ENCODE measurements around the gene GTF2A1. TPM values are rescaled to one million over a fixed set of nuclear protein-coding genes. Genes with fewer than 3 reads are reported as not detected.

Gene GTF2A1
- total RNA-seq, 1 donor from 2014 or later, result 9.5 TPM

DNA sequence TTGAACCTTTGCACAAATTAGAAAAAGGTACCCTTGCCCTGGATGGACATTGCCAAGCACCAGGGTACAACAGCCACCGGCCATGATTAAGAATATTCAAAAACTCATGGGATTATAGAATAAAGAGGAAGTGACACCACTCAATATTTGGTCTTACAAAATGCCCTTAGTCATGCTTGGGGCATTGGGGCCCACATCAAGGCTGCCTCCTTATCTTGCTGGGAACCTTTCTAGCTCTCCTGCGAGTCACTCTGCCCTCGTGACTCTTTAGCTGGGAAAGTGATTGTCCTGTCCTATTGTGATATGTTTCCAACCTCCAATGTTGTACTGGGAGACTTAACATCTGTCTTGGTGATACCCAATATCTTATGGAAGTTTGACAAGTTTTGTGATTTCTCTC lies 57.8 kb downstream of the GTF2A1 start:
- TF ChIP-seq, protein P1, sequence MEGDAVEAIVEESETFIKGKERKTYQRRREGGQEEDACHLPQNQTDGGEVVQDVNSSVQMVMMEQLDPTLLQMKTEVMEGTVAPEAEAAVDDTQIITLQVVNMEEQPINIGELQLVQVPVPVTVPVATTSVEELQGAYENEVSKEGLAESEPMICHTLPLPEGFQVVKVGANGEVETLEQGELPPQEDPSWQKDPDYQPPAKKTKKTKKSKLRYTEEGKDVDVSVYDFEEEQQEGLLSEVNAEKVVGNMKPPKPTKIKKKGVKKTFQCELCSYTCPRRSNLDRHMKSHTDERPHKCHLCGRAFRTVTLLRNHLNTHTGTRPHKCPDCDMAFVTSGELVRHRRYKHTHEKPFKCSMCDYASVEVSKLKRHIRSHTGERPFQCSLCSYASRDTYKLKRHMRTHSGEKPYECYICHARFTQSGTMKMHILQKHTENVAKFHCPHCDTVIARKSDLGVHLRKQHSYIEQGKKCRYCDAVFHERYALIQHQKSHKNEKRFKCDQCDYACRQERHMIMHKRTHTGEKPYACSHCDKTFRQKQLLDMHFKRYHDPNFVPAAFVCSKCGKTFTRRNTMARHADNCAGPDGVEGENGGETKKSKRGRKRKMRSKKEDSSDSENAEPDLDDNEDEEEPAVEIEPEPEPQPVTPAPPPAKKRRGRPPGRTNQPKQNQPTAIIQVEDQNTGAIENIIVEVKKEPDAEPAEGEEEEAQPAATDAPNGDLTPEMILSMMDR (conservative IDR thresholded peaks at IDR 0.05; ENCODE audit: low read depth, low read length), result no peak
- no peak overlapping the region for H3K4me3 ChIP-seq (ENCODE audit: low read depth, low read length)
- DNase-seq (ENCODE audit: low read depth), result no peak

DNA sequence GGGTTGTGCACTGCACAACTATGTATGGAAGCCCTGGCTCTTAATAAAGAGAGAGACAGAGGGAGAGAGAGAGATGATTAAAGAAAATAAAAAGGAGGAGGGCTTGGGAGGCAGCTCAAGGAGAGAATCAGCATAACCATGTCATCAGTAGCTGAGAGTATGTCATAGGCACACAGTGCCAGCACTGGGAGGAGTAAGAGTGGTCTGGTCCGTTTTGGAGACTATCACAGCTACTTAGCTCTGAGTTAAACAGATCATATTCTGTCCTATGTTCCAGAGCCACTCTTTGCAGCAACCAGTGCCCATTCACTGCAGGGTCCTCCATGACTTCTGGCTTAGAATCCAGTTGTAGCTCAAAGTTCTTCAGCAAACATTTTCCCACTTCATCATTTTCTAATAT lies 59.0 kb downstream of the GTF2A1 start:
- TF ChIP-seq, protein P1 (conservative IDR thresholded peaks at IDR 0.05; ENCODE audit: low read depth, low read length), result no peak
- no peak for DNase-seq (ENCODE audit: low read depth)
- H3K4me3 ChIP-seq (ENCODE audit: low read depth, low read length), result no peak overlapping the region

DNA sequence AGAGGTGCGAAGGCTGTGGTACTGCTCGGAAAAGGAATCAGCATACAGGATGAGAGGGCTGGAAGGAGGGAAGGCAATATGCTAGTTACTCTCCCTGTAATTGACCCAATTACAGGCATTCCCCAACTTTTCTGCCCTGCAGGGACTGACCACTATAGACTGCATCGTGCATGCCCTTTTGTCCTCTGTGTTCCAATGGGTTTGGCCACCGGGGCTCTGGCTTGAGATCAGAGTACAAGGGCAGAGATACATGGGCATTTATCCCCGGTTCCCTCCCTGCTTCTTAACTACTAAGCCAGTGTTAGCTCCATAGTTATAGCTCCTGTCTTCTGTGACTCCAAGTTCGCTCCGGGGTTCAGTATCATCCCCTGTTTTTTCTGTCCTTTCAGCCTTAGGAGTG lies 59.7 kb downstream of the GTF2A1 start:
- TF ChIP-seq, protein P1 (conservative IDR thresholded peaks at IDR 0.05; ENCODE audit: low read depth, low read length), result no peak
- no peak overlapping the region for H3K4me3 ChIP-seq (ENCODE audit: low read depth, low read length)
- no peak for DNase-seq (ENCODE audit: low read depth)

DNA sequence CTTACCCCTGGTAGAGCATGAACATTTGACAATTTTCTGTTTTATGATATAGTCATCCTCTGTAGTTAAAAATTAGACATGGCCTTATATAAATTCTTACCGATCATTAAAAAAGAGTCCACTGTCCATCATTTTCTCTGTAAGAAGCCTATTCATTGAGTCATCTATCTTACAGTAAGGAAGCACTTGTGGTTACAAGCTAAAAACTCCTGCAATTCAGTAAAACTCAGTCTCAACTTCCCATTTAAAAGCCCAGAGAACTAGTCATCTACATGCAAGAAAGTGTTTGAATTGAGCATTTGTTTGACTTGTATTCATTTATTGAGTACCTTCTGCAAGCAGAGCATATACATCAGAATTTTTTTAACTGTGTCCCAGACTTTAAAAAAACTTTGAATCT lies 63.3 kb downstream of the GTF2A1 start:
- TF ChIP-seq, protein P1 (conservative IDR thresholded peaks at IDR 0.05; ENCODE audit: low read depth, low read length), result no peak
- no peak for DNase-seq (ENCODE audit: low read depth)
- H3K4me3 ChIP-seq (ENCODE audit: low read depth, low read length), result no peak overlapping the region

DNA sequence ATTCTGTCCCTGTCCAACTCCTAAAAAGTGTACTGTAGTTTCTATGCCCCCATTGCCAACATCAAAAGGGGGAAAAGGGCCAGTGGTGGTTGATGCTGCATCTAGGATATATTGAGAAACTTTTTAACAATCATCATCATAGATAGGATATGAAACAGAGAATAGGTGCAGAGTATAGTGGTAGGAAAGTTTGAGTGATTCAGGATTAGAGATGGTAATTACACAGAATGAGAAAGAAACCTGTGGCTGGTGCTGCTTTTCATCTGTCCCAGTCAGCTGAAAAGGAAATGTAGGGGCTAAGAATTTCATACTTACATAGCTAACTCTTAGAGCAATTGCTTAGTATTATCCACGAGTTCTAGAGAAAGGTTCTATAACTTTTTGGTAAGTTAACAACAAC lies 67.6 kb downstream of the GTF2A1 start:
- TF ChIP-seq, protein P1 (conservative IDR thresholded peaks at IDR 0.05; ENCODE audit: low read depth, low read length), result no peak
- DNase-seq (ENCODE audit: low read depth), result no peak
- H3K4me3 ChIP-seq (ENCODE audit: low read depth, low read length), result no peak overlapping the region

DNA sequence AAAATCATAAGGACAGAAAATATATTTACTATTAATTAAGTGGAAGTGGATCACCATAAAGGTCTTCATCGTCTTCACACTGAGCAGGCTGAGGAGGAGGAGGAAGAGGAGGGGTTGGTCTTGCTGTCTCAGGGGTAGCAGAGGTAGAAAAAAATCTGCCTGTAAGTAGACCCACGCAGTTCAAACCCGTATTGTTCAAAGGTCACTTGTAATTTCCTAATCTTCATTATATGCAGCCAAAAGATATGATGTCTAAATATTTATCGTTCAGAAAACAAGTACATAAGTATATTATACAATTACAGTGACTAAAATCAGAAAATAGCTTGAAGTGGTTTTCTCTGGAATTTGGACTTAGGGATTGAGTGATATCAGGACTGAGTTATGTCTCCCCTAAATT lies 72.1 kb downstream of the GTF2A1 start:
- H3K4me3 ChIP-seq (ENCODE audit: low read depth, low read length), result no peak overlapping the region
- no peak for DNase-seq (ENCODE audit: low read depth)
- TF ChIP-seq, protein P1 (conservative IDR thresholded peaks at IDR 0.05; ENCODE audit: low read depth, low read length), result no peak

DNA sequence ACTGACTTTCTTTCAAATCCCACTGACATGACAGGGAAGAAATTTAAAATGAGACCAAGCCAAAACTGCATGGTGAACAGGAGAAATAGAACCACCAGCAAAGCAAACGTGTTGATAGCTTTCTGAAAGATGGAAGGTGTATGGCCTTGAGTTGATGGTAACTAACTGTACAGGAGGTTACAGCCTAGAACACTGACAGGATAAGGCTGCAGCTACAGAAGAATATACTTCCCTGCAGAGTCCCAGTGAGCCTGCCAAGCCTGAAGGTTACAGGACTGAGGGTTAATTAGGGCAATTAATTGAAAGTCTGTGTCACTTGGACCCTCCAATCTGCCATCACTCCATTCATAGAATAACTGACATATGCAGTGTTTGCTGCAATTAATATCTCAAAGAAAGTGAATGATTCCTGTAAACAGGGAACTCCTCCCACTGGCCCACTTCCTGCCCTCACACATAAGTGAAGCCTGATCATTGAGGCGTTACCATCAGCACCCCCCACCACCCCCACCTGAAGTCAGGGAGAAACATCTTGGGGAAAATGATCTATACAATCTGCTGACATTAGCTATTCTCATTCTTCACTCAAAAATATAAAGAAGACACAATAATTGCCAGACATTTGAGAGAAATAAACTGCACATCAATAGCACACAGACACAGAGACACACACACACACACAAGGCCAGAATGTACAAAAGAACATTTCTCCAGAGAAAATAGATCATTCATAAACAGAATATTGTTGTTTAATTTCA lies 73.4 kb downstream of the GTF2A1 start:
- TF ChIP-seq, protein P1 (conservative IDR thresholded peaks at IDR 0.05; ENCODE audit: low read depth, low read length), result no peak
- H3K4me3 ChIP-seq (ENCODE audit: low read depth, low read length), result no peak overlapping the region
- DNase-seq (ENCODE audit: low read depth), result no peak

Measured in epithelial cell of proximal tubule (primary cell).